PC-9 (cell line): ENCODE measurements around the gene CISTR.

Experiments
- EZH2 ChIP-seq: fragments of 200-600 bp; sonication (generic); IDR thresholded peaks from 2 replicates; pipeline ENCODE4 v1.8.0; 2017; ENCODE audit warnings: antibody characterized with exemption, low read depth
- TF ChIP-seq, protein P1 (sequence below): fragments of 200-600 bp; sonication (generic); conservative IDR thresholded peaks from 2 replicates; pipeline ENCODE4 v1.6.1; 2017; ENCODE audit warnings: mixed run types, antibody characterized with exemption, mild to moderate bottlenecking, moderate library complexity

DNA sequence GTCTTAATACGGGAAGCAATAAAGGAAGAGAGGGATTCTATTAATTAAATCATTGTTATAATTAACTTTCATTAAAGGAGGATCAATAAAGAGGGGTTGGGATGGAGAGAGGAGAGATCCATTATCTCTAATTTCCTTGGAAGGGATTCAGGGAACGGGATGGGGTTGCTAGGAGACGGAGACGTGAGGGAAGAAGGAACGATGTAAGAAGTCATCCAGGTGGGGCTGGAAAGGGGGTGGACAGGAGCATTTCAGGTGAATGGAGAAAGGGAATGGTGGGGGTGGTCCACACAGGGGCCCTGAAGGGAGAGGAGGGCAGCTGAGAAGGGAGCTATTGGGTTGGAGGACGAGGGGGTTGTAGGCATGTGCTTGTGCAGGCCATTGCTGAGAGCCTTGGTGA, 41.7 kb downstream of the CISTR start:
- TF ChIP-seq, protein P1, sequence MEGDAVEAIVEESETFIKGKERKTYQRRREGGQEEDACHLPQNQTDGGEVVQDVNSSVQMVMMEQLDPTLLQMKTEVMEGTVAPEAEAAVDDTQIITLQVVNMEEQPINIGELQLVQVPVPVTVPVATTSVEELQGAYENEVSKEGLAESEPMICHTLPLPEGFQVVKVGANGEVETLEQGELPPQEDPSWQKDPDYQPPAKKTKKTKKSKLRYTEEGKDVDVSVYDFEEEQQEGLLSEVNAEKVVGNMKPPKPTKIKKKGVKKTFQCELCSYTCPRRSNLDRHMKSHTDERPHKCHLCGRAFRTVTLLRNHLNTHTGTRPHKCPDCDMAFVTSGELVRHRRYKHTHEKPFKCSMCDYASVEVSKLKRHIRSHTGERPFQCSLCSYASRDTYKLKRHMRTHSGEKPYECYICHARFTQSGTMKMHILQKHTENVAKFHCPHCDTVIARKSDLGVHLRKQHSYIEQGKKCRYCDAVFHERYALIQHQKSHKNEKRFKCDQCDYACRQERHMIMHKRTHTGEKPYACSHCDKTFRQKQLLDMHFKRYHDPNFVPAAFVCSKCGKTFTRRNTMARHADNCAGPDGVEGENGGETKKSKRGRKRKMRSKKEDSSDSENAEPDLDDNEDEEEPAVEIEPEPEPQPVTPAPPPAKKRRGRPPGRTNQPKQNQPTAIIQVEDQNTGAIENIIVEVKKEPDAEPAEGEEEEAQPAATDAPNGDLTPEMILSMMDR, result no peak
- no peak for TF ChIP-seq EZH2
